Epithelial cell of prostate (primary cell): Measurements from ENCODE around the gene GSTK1.
"Not testable (repeated sequence)": the region's sequence is repeated elsewhere in the genome, so short reads cannot be mapped to it uniquely, and the experiment has no call there.

Experiments used
- DNase-seq: peaks from one replicate; pipeline ENCODE4 v3.0.0-alpha.2; 2011; ENCODE audit warnings: low read depth, low spot score
- H3K27ac ChIP-seq: fragments of 450-650 bp; 2 replicates; pipeline ENCODE4 v1.5.1; 2017; ENCODE audit warnings: mild to moderate bottlenecking

GSTK1 gene

GRCh38 chr7:143263266-143264195 is at the start of gene GSTK1:
Gene GSTK1, plus strand, starts transcription at chr7:143263441. Its CDS starts 73 bp downstream, at chr7:143263514.
- H3K27ac ChIP-seq, result peak within 1 kb of the TSS; percentile 22
- DNase-seq, result no peak

GRCh38 chr7:143213478-143213877 is 49.8 kb upstream of the GSTK1 start:
- H3K27ac ChIP-seq, DNase-seq: not testable (repeated sequence)

GRCh38 chr7:143214789-143215679 is 48.2 kb upstream of the GSTK1 start:
- DNase-seq, result no peak
- H3K27ac ChIP-seq, result no peak overlapping the region

GRCh38 chr7:143216151-143216550 is 47.1 kb upstream of the GSTK1 start:
- no peak overlapping the region for H3K27ac ChIP-seq
- DNase-seq, result no peak

- no peak for DNase-seq
- H3K27ac ChIP-seq, result no peak overlapping the region
These were observed 46.6 kb upstream of the GSTK1 start for GRCh38 chr7:143216686-143217085.

- H3K27ac ChIP-seq, result no peak overlapping the region
- no peak for DNase-seq
These were observed 45.4 kb upstream of the GSTK1 start for GRCh38 chr7:143217806-143218205.

GRCh38 chr7:143221286-143221685 is 42.0 kb upstream of the GSTK1 start:
- no peak for DNase-seq
- no peak overlapping the region for H3K27ac ChIP-seq

- DNase-seq, result no peak
- H3K27ac ChIP-seq, result no peak within 1 kb of the TSS
These were observed 41.5 kb upstream of the GSTK1 start, which contains the start of gene TAS2R40 for GRCh38 chr7:143221737-143222136. Gene TAS2R40, plus strand, starts transcription at chr7:143222037. Its CDS starts 42 bp downstream, at chr7:143222079.

GRCh38 chr7:143222782-143223181 is 40.5 kb upstream of the GSTK1 start:
- H3K27ac ChIP-seq, result no peak overlapping the region

GRCh38 chr7:143223784-143224183 is 39.5 kb upstream of the GSTK1 start:
- no peak for DNase-seq
- H3K27ac ChIP-seq, result no peak overlapping the region

More at GRCh38 chr7:143222782-143223181, 40.5 kb upstream of the GSTK1 start:
- DNase-seq, result no peak

- H3K27ac ChIP-seq, result no peak overlapping the region
- no peak for DNase-seq
These were observed 38.2 kb upstream of the GSTK1 start for GRCh38 chr7:143225047-143225446.

- no peak overlapping the region for H3K27ac ChIP-seq
These were observed 35.4 kb upstream of the GSTK1 start for GRCh38 chr7:143227806-143228205.

GRCh38 chr7:143229054-143229790 is 34.0 kb upstream of the GSTK1 start:
- no peak overlapping the region for H3K27ac ChIP-seq
- DNase-seq, result no peak

More at GRCh38 chr7:143227806-143228205, 35.4 kb upstream of the GSTK1 start:
- DNase-seq, result no peak

GRCh38 chr7:143230602-143231457 is 32.4 kb upstream of the GSTK1 start:
- no peak for DNase-seq
- no peak overlapping the region for H3K27ac ChIP-seq

GRCh38 chr7:143233816-143234532 is 29.3 kb upstream of the GSTK1 start:
- no peak for DNase-seq
- no peak overlapping the region for H3K27ac ChIP-seq

- no peak for DNase-seq
- H3K27ac ChIP-seq, result no peak overlapping the region
These were observed 28.7 kb upstream of the GSTK1 start for GRCh38 chr7:143234533-143234875.

- no peak for DNase-seq
- H3K27ac ChIP-seq, result no peak overlapping the region
These were observed 27.7 kb upstream of the GSTK1 start for GRCh38 chr7:143235561-143235960.

GRCh38 chr7:143236408-143236990 is 26.7 kb upstream of the GSTK1 start:
- no peak overlapping the region for H3K27ac ChIP-seq
- DNase-seq, result no peak
